OCI-M1 (cell line): ENCODE results near the gene TUBGCP6.

Experiments used
- DNase-seq: peaks from one replicate; lab custom pipeline; 2025; lab: John Stamatoyannopoulos, UW

Gene TUBGCP6

GRCh38 chr22:50244420-50245213 is at the start of gene TUBGCP6:
Gene TUBGCP6, minus strand, starts transcription at chr22:50245023. Its CDS starts 564 bp downstream, at chr22:50244459.
- peak; percentile 96 for DNase-seq

GRCh38 chr22:50294319-50294656 is 49.5 kb upstream of the TUBGCP6 start:
- no peak for DNase-seq

- no peak for DNase-seq
Observed at GRCh38 chr22:50293441-50294318, 48.9 kb upstream of the TUBGCP6 start.

- no peak for DNase-seq
Observed at GRCh38 chr22:50292643-50293440, 48.0 kb upstream of the TUBGCP6 start.

- no peak for DNase-seq
Observed at GRCh38 chr22:50289942-50290630, 45.3 kb upstream of the TUBGCP6 start.

GRCh38 chr22:50289151-50289941 is 44.5 kb upstream of the TUBGCP6 start:
- no peak for DNase-seq

GRCh38 chr22:50287731-50288130 is 42.9 kb upstream of the TUBGCP6 start:
- DNase-seq: no peak

GRCh38 chr22:50286701-50287318 is 42.0 kb upstream of the TUBGCP6 start:
- no peak for DNase-seq

- DNase-seq: no peak
Observed at GRCh38 chr22:50286275-50286674, 41.5 kb upstream of the TUBGCP6 start.

- no peak for DNase-seq
Observed at GRCh38 chr22:50285568-50286229, 40.9 kb upstream of the TUBGCP6 start.

GRCh38 chr22:50284479-50284878 is 39.7 kb upstream of the TUBGCP6 start:
- DNase-seq: no peak

- DNase-seq: no peak
Observed at GRCh38 chr22:50283821-50284220, 39.0 kb upstream of the TUBGCP6 start.

GRCh38 chr22:50282361-50283155 is 37.7 kb upstream of the TUBGCP6 start:
- DNase-seq: no peak

- no peak for DNase-seq
Observed at GRCh38 chr22:50281957-50282356, 37.1 kb upstream of the TUBGCP6 start.

- DNase-seq: no peak
Observed at GRCh38 chr22:50281384-50281760, 36.5 kb upstream of the TUBGCP6 start.

- no peak for DNase-seq
Observed at GRCh38 chr22:50280708-50281383, 36.0 kb upstream of the TUBGCP6 start.

- no peak for DNase-seq
Observed at GRCh38 chr22:50280022-50280707, 35.3 kb upstream of the TUBGCP6 start.
